Measurements from ENCODE around the gene NPDC1. TPM values are rescaled to one million over a fixed set of nuclear protein-coding genes. Genes with fewer than 3 reads are reported as not detected.

NPDC1 gene
- total RNA-seq, 4 donors from 2014 or later = 45.3 to 119 (median 91.5) TPM

GRCh38 chr9:137044037-137044436, 1.9 kb downstream of the NPDC1 start:
- Histone ChIP-seq H3K9me3 (no peaks in the 10 kb centered on the region), H3K4me1 (peaks cover 36 to 52% (median 48%) of the 10 kb centered on the region in 4 donors), H3K36me3 (peaks cover 8 to 38% (median 29%) of the 10 kb centered on the region in 4 donors), H3K4me3 (peak overlapping the region; percentile 66 to 85 (median 71)), H3K27me3 (peaks cover 0 to 25% (median 17%) of the 10 kb centered on the region in 4 donors), H3K27ac (replicated peaks in 1 of 4) (peak overlapping the region; percentile 47 to 73 (median 64))
- DNase-seq (ENCODE audit: extremely low spot score) = no peak
- intact Hi-C loops (cut with DNase I) = no loop called here
- TF ChIP-seq POLR2A (IDR thresholded peaks at IDR 0.05; ENCODE audit: low read depth) (no peak), CTCF (IDR thresholded peaks at IDR 0.05) (no peak), POLR2AphosphoS5 (IDR thresholded peaks at IDR 0.05) (no peak), EP300 (IDR thresholded peaks at IDR 0.05) (no peak)
- WGBS = 93% methylated on average over 6 of the region's 12 CpGs

GRCh38 chr9:137042751-137043727, 2.9 kb downstream of the NPDC1 start:
- peak overlapping the region; percentile 66 to 85 (median 71) for H3K4me3 ChIP-seq
- peaks cover 0 to 15% (median 8%) of the 10 kb centered on the region in 4 donors for H3K27me3 ChIP-seq
- H3K36me3 ChIP-seq = peaks cover 8 to 48% (median 37%) of the 10 kb centered on the region in 4 donors
- no peaks in the 10 kb centered on the region for H3K9me3 ChIP-seq
- intact Hi-C loops (cut with DNase I) = no loop called here
- peak overlapping the region; percentile 47 to 73 (median 64) for H3K27ac ChIP-seq (replicated peaks in 1 of 4)
- peaks cover 36 to 45% (median 42%) of the 10 kb centered on the region in 4 donors for H3K4me1 ChIP-seq
- no peak for DNase-seq (ENCODE audit: extremely low spot score)
- peak; percentile 39 to 51 for TF ChIP-seq POLR2AphosphoS5 (IDR thresholded peaks at IDR 0.05)
- no peak for TF ChIP-seq POLR2A (IDR thresholded peaks at IDR 0.05; ENCODE audit: low read depth)
- no peak for TF ChIP-seq EP300 (IDR thresholded peaks at IDR 0.05)
- no peak for TF ChIP-seq CTCF (IDR thresholded peaks at IDR 0.05)
- 71% methylated on average over 19 of the region's 36 CpGs for WGBS

- H3K4me3 ChIP-seq = peak overlapping the region in 2 of 4 donors; percentile 16 to 20
- H3K4me1 ChIP-seq = peaks cover 28 to 37% (median 34%) of the 10 kb centered on the region in 4 donors
- no peaks in the 10 kb centered on the region for H3K9me3 ChIP-seq
- no peak for DNase-seq (ENCODE audit: extremely low spot score)
- H3K27me3 ChIP-seq = no peaks in the 10 kb centered on the region
- intact Hi-C loops (cut with DNase I) = no loop called here
- TF ChIP-seq POLR2A (IDR thresholded peaks at IDR 0.05; ENCODE audit: low read depth) (no peak), EP300 (IDR thresholded peaks at IDR 0.05) (no peak), CTCF (IDR thresholded peaks at IDR 0.05) (no peak), POLR2AphosphoS5 (IDR thresholded peaks at IDR 0.05) (no peak)
- H3K36me3 ChIP-seq = peaks cover 8 to 59% (median 48%) of the 10 kb centered on the region in 4 donors
- WGBS = 65% methylated on average over 16 of the region's 16 CpGs
- peak overlapping the region in 2 of 4 donors; percentile 0 to 58 for H3K27ac ChIP-seq (replicated peaks in 1 of 4)
These were observed 4.9 kb downstream of the NPDC1 start for GRCh38 chr9:137041124-137041523.

GRCh38 chr9:137040568-137040967, 5.4 kb downstream of the NPDC1 start:
- Histone ChIP-seq H3K9me3 (no peaks in the 10 kb centered on the region), H3K4me3 (peak overlapping the region in 2 of 4 donors; percentile 16 to 20), H3K36me3 (peaks cover 8 to 59% (median 48%) of the 10 kb centered on the region in 4 donors), H3K4me1 (peaks cover 27 to 36% (median 31%) of the 10 kb centered on the region in 4 donors), H3K27ac (replicated peaks in 1 of 4) (no peak overlapping the region), H3K27me3 (no peaks in the 10 kb centered on the region)
- TF ChIP-seq POLR2A (IDR thresholded peaks at IDR 0.05; ENCODE audit: low read depth) = no peak
- DNase-seq (ENCODE audit: extremely low spot score) = no peak
- intact Hi-C loops (cut with DNase I) = no loop called here
- 88% methylated on average over 10 of the region's 23 CpGs for WGBS
